Retinal pigment epithelial cell (primary cell): ENCODE measurements around the gene TM4SF5.

Experiments used
- DNase-seq: peaks from one replicate; pipeline ENCODE4 v3.0.0-alpha.2; 2010; ENCODE audit warnings: low read depth
- H3K4me3 ChIP-seq: 2 replicates; pipeline ENCODE4 v1.5.1; 2011; ENCODE audit warnings: mild to moderate bottlenecking, low read length, control low read depth, moderate library complexity
- CTCF ChIP-seq: conservative IDR thresholded peaks from 2 replicates; pipeline ENCODE4 v1.5.1; 2011; ENCODE audit warnings: low read depth, low read length, control low read depth, inconsistent platforms

TM4SF5 gene

GRCh38 chr17:4734857-4735475 is 36.7 kb upstream of the TM4SF5 start:
- H3K4me3 ChIP-seq = no peak overlapping the region
- no peak for DNase-seq
- TF ChIP-seq CTCF = no peak

DNA sequence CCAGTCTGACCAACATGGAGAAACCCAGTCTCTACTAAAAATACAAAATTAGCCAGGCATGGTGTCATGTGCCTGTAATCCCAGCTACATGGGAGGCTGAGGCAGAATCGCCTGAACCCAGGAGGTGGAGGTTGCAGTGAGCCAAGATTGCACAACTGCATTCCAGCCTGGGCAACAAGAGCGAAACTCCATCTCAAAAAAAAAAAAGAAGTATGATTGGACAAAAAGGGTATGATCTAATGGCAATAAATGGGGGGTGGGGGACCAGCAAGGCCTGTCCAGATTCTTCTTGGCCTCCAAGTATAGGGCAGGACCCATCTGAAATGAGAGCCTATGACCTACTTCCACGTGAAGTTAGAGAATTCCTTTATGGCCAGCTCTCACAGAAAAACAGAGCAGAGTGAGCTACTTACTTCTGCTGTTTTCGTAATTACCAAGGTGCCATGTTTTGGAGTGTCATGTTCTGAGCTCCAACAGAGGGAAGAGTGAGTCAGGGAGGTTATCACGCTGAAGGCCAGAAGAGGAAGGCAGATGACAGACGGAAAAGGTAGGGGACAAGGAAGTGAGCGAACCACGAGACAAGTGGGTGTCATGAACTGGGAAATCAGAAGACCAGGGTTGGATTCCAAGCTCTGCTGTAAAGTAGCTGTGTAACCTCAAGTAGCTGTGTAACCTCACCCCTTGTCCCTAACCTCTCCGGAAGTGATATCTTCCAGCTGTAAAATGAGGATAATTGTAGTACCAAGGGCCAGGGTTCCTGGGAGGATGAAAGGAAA is 35.6 kb upstream of the TM4SF5 start:
- TF ChIP-seq CTCF = no peak
- DNase-seq = no peak
- H3K4me3 ChIP-seq = no peak overlapping the region

GRCh38 chr17:4738136-4739121 is 33.3 kb upstream of the TM4SF5 start:
- DNase-seq = no peak
- TF ChIP-seq CTCF = no peak
- peak overlapping the region; percentile 50 for H3K4me3 ChIP-seq

- no peak for DNase-seq
- H3K4me3 ChIP-seq = peak within 1 kb of the TSS; percentile 50
- no peak for TF ChIP-seq CTCF
Measured at GRCh38 chr17:4739122-4740024, 32.3 kb upstream of the TM4SF5 start, which contains the start of the genes CXCL16 and ZMYND15. Gene CXCL16 (minus strand): TSS chr17:4739928. CDS start chr17:4739339, 589 bp downstream. Gene ZMYND15 (plus strand): TSS chr17:4739833. CDS start chr17:4740549, 716 bp downstream.

DNA sequence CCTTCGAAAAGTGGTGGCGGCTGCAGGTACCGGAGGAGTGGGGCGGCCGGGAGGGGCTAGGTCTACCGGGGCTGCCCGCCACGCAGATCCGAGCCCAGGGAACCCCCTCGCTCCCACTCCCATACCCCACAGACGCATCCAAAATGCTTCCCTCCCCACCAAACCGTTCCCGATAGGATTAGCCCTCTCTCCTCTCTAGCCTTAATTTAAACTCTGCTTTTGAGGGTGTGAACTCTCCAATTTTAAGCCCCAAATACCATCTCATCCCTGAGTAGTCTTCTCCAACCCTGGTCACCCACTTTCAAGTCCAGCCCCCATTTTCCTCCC is 31.7 kb upstream of the TM4SF5 start:
- peak overlapping the region; percentile 50 for H3K4me3 ChIP-seq
- TF ChIP-seq CTCF = no peak
- DNase-seq = no peak

- no peak overlapping the region for H3K4me3 ChIP-seq
- TF ChIP-seq CTCF = no peak
- no peak for DNase-seq
Measured at GRCh38 chr17:4740584-4740983, 31.1 kb upstream of the TM4SF5 start.
